Ascending aorta (tissue), 2 donors: ENCODE results near the gene KLHDC9. TPM values are rescaled to one million over a fixed set of nuclear protein-coding genes. Genes with fewer than 3 reads are reported as not detected.

ENCODE experiments used
- DNase-seq, 2 donors: peaks; one replicate each; pipeline ENCODE4 v3.0.0-alpha.2; 2019; ENCODE audit warnings: low spot score in 2 of 2
- H3K27ac ChIP-seq, 2 donors: fragments of 200-600 bp; sonication (generic); one replicate each; pipeline ENCODE4 v1.5.1; 2016 to 2017; ENCODE audit warnings: mild to moderate bottlenecking in 1 of 2
- H3K27me3 ChIP-seq: fragments of 200-600 bp; sonication (generic); one replicate; pipeline ENCODE4 v1.5.1; 2017
- H3K36me3 ChIP-seq, 2 donors: fragments of 200-600 bp; sonication (generic); one replicate each; pipeline ENCODE4 v1.5.1; 2016
- H3K4me1 ChIP-seq, 2 donors: fragments of 200-600 bp; sonication (generic); one replicate each; pipeline ENCODE4 v1.5.1; 2016 to 2017; ENCODE audit warnings: mild to moderate bottlenecking in 1 of 2
- H3K4me3 ChIP-seq, 2 donors: fragments of 200-600 bp; sonication (generic); one replicate each; pipeline ENCODE4 v1.5.1; 2016 to 2017; ENCODE audit warnings: mild to moderate bottlenecking in 1 of 2
- H3K9me3 ChIP-seq, 2 donors: fragments of 200-600 bp; sonication (generic); one replicate each; pipeline ENCODE4 v1.5.1; 2016
- CTCF ChIP-seq, 3 experiments: fragments of 200-600 bp in 2 of 3; fragments of 450-650 bp in 1 of 3; sonication (generic) in 2 of 3; IDR thresholded peaks; one replicate each; pipeline ENCODE4 v1.5.1; 2016 to 2019; ENCODE audit warnings: antibody characterized with exemption in 3 of 3, mild to moderate bottlenecking in 1 of 3, moderate library complexity in 1 of 3
- intact Hi-C: fragments of 100-400 bp; cut with DNase I; formaldehyde crosslinking; loops from one replicate; pipeline ENCODE4 v1.15.1; 2023
- total RNA-seq: library from RNA; depleted of rRNA; stranded (reverse); fragments of >200 nt; gene quantifications from one replicate; pipeline ENCODE4 v1.1.0, GENCODE V29; 2016

KLHDC9 gene
- total RNA-seq, 1 donor from 2014 or later, result 0.32 TPM

DNA sequence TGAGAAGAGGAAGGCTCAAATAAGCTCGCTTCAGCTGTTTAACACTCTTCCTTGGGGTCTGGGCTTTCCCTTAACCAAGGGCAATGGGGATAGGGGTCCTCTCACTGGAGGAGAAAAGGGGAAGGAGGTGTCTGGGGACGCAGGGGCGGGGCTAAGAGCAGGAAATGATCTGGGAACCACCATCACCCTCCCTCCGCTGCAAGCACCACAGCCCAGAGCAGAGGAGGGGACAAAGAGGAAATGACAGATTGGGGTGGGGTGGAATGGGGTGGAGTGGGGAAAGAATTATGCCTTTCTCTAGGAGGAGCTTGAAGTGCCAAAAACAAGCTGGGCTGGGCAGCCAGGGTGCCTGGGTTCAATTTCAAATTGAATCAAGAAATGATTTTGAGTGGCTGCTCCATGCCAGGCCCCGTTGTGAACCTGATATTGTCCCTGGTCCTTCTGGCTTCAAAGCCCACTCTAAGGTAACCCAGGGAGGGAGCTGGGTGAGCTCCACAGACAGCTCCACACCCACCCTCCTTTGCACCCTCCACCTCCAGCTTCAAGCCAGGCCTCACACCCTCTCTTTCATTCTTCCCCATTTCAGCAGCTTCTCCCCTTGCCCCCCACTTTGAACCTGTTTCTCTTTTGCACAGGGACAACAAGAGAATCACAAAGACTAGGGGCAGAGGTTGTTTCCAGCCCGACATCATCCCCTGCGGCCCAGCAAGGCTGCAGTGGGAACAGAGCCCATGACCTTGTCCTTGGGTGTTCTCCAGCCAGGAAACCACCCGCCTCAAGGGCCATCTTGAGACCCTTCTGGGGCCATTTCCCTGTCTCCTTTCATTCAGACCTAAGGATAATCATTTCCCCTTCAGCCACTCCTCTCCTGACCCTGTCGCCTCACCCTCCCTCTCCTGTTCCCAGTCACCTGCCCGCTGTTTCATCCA lies 29.6 kb upstream of the KLHDC9 start:
- Histone ChIP-seq H3K4me1 (no peaks in the 10 kb centered on the region), H3K27me3 (no peaks in the 10 kb centered on the region), H3K4me3 (peak overlapping the region in 1 of 2 donors; percentile 50), H3K36me3 (no peaks in the 10 kb centered on the region), H3K27ac (peak overlapping the region; percentile 11 to 61), H3K9me3 (no peaks in the 10 kb centered on the region)
- TF ChIP-seq CTCF (IDR thresholded peaks at IDR 0.05), result no peak
- DNase-seq, result peak; percentile 58 to 76
- intact Hi-C loops, result no loop called here

DNA sequence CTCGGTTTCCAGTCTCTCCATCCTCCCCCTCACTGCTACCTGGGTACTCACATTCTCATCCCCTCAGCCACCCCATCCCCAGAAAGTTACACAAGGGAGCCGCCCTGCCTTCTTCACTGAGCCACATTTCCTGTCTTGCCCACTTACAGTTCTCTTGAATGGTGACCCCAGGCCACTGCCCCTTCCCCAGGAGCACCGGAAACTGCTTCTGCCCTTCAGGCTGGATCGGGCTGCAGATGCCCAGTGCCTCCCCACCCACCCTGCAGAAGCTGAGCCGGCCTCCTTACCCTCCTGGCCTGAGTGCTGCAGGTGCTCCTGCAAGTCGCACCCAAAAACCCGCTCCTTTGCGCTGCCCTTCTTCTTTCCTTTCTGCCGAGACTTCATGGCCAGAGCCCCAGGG lies 28.9 kb upstream of the KLHDC9 start:
- no peak for TF ChIP-seq CTCF (IDR thresholded peaks at IDR 0.05)
- peak overlapping the region in 1 of 2 donors; percentile 61 for H3K27ac ChIP-seq
- peak overlapping the region in 1 of 2 donors; percentile 50 for H3K4me3 ChIP-seq
- H3K27me3 ChIP-seq, result no peaks in the 10 kb centered on the region
- H3K4me1 ChIP-seq, result no peaks in the 10 kb centered on the region
- no peak for DNase-seq
- intact Hi-C loops, result no loop called here
- H3K36me3 ChIP-seq, result no peaks in the 10 kb centered on the region
- no peaks in the 10 kb centered on the region for H3K9me3 ChIP-seq

DNA sequence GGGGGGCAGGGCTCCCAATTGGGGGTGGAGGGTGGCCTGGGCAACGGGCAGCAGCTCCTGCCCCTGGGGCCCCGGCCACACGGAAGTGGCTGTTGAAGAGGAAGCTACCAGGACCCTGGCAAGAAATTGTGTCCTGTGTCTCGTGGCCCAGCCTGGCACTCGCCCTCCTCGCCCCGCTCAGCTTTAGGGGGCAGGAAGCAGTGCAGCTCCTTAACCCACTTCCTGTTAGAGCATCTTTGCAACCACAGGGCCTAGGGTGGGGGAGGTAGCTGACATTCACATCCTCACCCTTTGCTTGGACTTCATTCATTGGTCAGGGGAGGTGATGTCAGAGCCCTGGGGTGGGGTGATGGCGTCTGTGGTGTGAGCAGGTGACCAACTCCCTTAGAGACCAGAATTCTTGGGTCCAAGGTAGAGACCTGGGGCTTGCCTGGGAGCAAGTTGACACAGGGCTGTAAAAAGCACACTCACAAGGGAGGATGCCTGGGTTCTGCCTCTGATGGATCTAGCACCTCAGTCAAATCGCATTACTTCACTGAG lies 28.4 kb upstream of the KLHDC9 start, which contains the start of gene ARHGAP30:
Gene ARHGAP30 (minus strand): TSS at position 161 of the 540 bp plus-strand sequence. CDS start 267 bp downstream, outside the sequence.
- intact Hi-C loops, result no loop called here
- DNase-seq, result peak; percentile 68 to 83
- H3K4me1 ChIP-seq, result no peaks in the 10 kb centered on the region
- H3K4me3 ChIP-seq, result peak within 1 kb of the TSS in 1 of 2 donors; percentile 50
- H3K27ac ChIP-seq, result peak within 1 kb of the TSS; percentile 11 to 61
- H3K27me3 ChIP-seq, result no peaks in the 10 kb centered on the region
- H3K9me3 ChIP-seq, result no peaks in the 10 kb centered on the region
- H3K36me3 ChIP-seq, result no peaks in the 10 kb centered on the region
- no peak for TF ChIP-seq CTCF (IDR thresholded peaks at IDR 0.05)

GRCh38 chr1:161070761-161071160 lies 27.4 kb upstream of the KLHDC9 start:
- intact Hi-C loops, result no loop called here
- Histone ChIP-seq H3K36me3 (no peaks in the 10 kb centered on the region), H3K27ac (no peak overlapping the region), H3K27me3 (no peaks in the 10 kb centered on the region), H3K9me3 (no peaks in the 10 kb centered on the region), H3K4me3 (no peak overlapping the region), H3K4me1 (no peaks in the 10 kb centered on the region)
- TF ChIP-seq CTCF (IDR thresholded peaks at IDR 0.05), result no peak
- DNase-seq, result no peak

DNA sequence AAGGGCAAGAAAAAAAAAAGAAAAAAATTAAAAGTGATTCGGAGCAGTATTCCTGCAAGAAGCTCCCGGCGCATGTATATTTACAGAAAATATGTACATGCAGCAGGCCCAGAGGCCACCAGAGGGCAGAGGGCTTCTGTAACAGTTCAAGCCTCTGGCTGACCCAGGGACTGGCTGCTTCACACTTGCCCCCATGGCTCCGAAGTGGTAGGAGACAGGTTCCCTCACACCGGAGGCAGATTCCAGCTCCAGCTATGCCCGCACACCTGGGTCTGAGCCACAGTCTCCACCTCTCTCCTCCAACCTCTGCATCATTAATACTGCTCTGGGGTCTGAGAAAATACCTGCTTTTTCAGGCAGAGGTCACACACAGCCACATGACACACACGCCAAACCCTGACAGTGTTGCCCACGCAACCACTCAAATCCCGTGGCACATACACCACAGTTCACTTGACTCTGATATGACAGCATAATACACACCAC lies 26.2 kb upstream of the KLHDC9 start:
- H3K27ac ChIP-seq, result no peak overlapping the region
- H3K36me3 ChIP-seq, result no peaks in the 10 kb centered on the region
- no peaks in the 10 kb centered on the region for H3K4me1 ChIP-seq
- peak in 1 of 2 donors; percentile 75 for DNase-seq
- H3K27me3 ChIP-seq, result no peaks in the 10 kb centered on the region
- intact Hi-C loops, result no loop called here
- H3K4me3 ChIP-seq, result no peak overlapping the region
- peak in 2 of 3 experiments; percentile 23 to 36 for TF ChIP-seq CTCF (IDR thresholded peaks at IDR 0.05)
- H3K9me3 ChIP-seq, result no peaks in the 10 kb centered on the region
